Body of pancreas (tissue), 4 donors: Measurements from ENCODE around the gene ABCC5. TPM values are rescaled to one million over a fixed set of nuclear protein-coding genes. Genes with fewer than 3 reads are reported as not detected.

Experiments
- ATAC-seq: fragments of 150-250 bp; one replicate; pipeline ENCODE4 v1.9.1; 2016
- DNase-seq, 4 donors: peaks; one replicate each; pipeline ENCODE4 v3.0.0-alpha.2; 2019
- H3K27ac ChIP-seq, 4 donors: fragments of 200-600 bp; sonication (generic); 1 replicate in 3 of 4; 2 replicates in 1 of 4; pipeline versions ENCODE4 v1.5.1 to v1.6.1; 2016 to 2019; ENCODE audit warnings: mild to moderate bottlenecking in 1 of 4, mixed read lengths in 1 of 4, moderate library complexity in 1 of 4
- H3K27me3 ChIP-seq, 2 donors: fragments of 200-600 bp; sonication (generic); one replicate each; pipeline ENCODE4 v1.6.0; 2016; ENCODE audit warnings: mild to moderate bottlenecking in 1 of 2
- H3K36me3 ChIP-seq, 2 donors: fragments of 200-600 bp; sonication (generic); replicated peaks in 1 of 2; 2 replicates each; pipeline ENCODE4 v1.5.1; 2016; ENCODE audit warnings: low read depth in 2 of 2; ENCODE audit not compliant: insufficient read depth in 1 of 2
- H3K4me1 ChIP-seq: fragments of 200-600 bp; sonication (generic); one replicate; pipeline ENCODE4 v1.6.0; 2016
- H3K4me3 ChIP-seq, 2 donors: fragments of 200-600 bp; sonication (generic); 1 replicate in 1 of 2; 2 replicates in 1 of 2; pipeline ENCODE4 v1.5.1; 2016 to 2019
- H3K9me3 ChIP-seq, 3 donors: fragments of 200-600 bp; sonication (generic); 1 replicate in 2 of 3; 2 replicates in 1 of 3; pipeline ENCODE4 v1.5.1; 2016
- POLR2A ChIP-seq, 3 donors: fragments of 450-650 bp; IDR thresholded peaks; one replicate each; pipeline ENCODE4 v1.6.1; 2016; ENCODE audit warnings: antibody characterized with exemption in 3 of 3, mild to moderate bottlenecking in 2 of 3
- WGBS, 2 donors: methylation state at CpG; one replicate each; pipeline ENCODE4 v1.1.5; 2017; 5-methylcytosine and 5-hydroxymethylcytosine counted together
- intact Hi-C: fragments of 100-400 bp; cut with DNase I; formaldehyde crosslinking; loops from one replicate; pipeline ENCODE4 v1.15.1; 2023
- total RNA-seq, 2 donors: library from RNA; depleted of rRNA; stranded (reverse); fragments of >200 nt; gene quantifications; one replicate each; pipeline ENCODE4 v1.1.0, GENCODE V29; 2016
- TF ChIP-seq, protein P1 (sequence below), 7 experiments: fragments of 450-650 bp in 4 of 7; fragments of 200-600 bp in 3 of 7; sonication (generic) in 3 of 7; IDR thresholded peaks; one replicate each; pipeline ENCODE4 v1.5.1; 2016 to 2019; ENCODE audit warnings: antibody characterized with exemption in 7 of 7

Gene ABCC5
- total RNA-seq, 2 donors from 2014 or later = 17.1 to 20.1 TPM

DNA sequence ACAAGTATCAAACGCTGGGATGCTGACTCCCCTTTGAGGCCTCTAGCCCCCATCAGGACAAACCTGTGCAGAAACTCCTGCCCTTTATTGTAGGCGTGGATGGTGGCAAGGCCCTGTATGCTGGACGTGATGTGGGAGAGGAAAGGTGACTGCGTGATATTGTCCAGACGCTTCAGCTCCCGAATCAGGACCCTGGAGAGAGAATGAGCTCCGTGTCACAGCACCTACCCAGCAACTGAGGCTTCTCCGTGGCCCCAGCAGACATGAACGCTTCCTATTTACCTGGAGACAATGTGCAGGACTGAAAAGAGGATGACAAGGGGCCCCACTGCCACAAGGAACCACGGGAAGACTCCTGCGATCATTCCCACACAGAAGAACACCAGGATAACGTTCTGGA, 68.0 kb downstream of the ABCC5 start:
- Histone ChIP-seq H3K27me3 (no peaks in the 10 kb centered on the region), H3K36me3 (peaks cover 0 to 2% of the 10 kb centered on the region in 2 donors), H3K4me1 (no peaks in the 10 kb centered on the region), H3K27ac (no peak overlapping the region), H3K4me3 (no peak overlapping the region), H3K9me3 (no peaks in the 10 kb centered on the region)
- ATAC-seq (no peak), DNase-seq (no peak)
- intact Hi-C loops = no loop called here
- TF ChIP-seq, protein P1, sequence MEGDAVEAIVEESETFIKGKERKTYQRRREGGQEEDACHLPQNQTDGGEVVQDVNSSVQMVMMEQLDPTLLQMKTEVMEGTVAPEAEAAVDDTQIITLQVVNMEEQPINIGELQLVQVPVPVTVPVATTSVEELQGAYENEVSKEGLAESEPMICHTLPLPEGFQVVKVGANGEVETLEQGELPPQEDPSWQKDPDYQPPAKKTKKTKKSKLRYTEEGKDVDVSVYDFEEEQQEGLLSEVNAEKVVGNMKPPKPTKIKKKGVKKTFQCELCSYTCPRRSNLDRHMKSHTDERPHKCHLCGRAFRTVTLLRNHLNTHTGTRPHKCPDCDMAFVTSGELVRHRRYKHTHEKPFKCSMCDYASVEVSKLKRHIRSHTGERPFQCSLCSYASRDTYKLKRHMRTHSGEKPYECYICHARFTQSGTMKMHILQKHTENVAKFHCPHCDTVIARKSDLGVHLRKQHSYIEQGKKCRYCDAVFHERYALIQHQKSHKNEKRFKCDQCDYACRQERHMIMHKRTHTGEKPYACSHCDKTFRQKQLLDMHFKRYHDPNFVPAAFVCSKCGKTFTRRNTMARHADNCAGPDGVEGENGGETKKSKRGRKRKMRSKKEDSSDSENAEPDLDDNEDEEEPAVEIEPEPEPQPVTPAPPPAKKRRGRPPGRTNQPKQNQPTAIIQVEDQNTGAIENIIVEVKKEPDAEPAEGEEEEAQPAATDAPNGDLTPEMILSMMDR (IDR thresholded peaks at IDR 0.05) = no peak
- TF ChIP-seq POLR2A (IDR thresholded peaks at IDR 0.05) = no peak
- WGBS, 2 donors = 75 to 82% methylated on average over 12 of the region's 12 CpGs

DNA sequence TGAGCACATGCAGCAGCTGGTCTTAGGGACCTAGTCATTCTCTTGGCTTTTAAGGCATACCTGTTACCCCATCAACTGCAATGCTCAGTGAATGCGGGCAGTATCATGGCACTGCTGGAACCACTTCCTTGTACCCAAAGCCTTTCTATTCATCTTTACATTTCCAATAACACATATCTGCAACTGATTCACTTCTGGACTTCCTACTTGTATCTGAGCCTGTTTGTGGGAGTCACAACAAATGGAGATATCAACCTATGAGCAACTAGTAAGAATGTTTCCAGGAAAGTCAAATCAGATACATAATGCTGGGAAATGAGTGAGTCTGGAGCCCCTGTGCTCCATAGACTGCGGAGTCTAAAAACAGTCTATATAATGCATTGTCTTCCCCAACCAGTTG, 71.6 kb downstream of the ABCC5 start:
- TF ChIP-seq POLR2A (IDR thresholded peaks at IDR 0.05) = no peak
- Histone ChIP-seq H3K9me3 (no peaks in the 10 kb centered on the region), H3K27me3 (no peaks in the 10 kb centered on the region), H3K36me3 (peaks cover 0 to 2% of the 10 kb centered on the region in 2 donors), H3K27ac (no peak overlapping the region), H3K4me3 (no peak overlapping the region), H3K4me1 (no peaks in the 10 kb centered on the region)
- no peak for DNase-seq
- no peak for ATAC-seq
- WGBS, 2 donors = 95 to 96% methylated on average over 2 of the region's 2 CpGs
- intact Hi-C loops = no loop called here

DNA sequence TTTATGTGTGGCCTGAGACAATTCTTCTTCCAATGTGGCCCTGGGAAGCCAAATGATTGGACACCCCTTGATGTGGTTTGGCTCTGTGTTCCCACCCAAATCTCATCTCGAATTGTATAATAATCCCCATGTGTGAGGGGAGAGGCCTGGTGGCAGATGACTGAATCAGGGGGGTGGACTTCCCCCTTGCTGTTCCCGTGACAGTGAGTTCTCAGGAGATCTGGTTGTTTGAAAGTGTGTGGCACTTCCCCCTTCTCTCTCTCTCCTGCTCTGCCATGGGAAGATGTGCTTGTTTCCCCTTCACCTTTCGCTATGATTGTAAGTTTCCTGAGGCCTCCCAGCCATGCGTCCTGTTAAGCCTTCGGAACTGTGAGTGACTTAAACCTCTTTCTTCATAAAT, 72.9 kb downstream of the ABCC5 start:
- Histone ChIP-seq H3K27me3 (no peaks in the 10 kb centered on the region), H3K4me3 (no peak overlapping the region), H3K27ac (no peak overlapping the region), H3K4me1 (no peaks in the 10 kb centered on the region), H3K36me3 (peaks cover 0 to 2% of the 10 kb centered on the region in 2 donors), H3K9me3 (no peaks in the 10 kb centered on the region)
- TF ChIP-seq POLR2A (IDR thresholded peaks at IDR 0.05) = no peak
- TF ChIP-seq, protein P1 (IDR thresholded peaks at IDR 0.05) = no peak
- no peak for DNase-seq
- intact Hi-C loops = no loop called here
- WGBS, 2 donors = 82 to 90% methylated on average over 5 of the region's 5 CpGs
- ATAC-seq = no peak

DNA sequence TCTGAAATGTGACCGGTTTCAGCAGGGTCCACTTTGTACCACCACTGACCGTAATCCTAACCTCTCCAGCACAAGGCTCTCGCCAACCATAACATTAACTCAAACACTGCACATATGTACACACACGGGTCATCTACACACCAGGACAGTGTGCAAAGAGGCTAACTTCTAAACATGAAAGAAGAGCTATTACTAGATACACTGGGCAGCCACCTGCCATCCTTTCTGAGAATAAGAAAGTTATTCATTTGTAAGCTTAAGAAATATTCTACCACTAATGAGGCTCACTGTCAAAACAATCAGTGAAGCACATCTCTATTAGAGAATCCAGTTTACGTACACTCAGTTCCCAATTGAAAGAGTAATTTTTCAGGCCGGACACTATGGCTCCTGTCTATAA, 73.9 kb downstream of the ABCC5 start:
- no peak overlapping the region for H3K27ac ChIP-seq
- TF ChIP-seq, protein P1 (IDR thresholded peaks at IDR 0.05) = no peak
- TF ChIP-seq POLR2A (IDR thresholded peaks at IDR 0.05) = no peak
- no peak overlapping the region for H3K4me3 ChIP-seq
- DNase-seq (no peak), ATAC-seq (no peak)
- no peaks in the 10 kb centered on the region for H3K27me3 ChIP-seq
- no peaks in the 10 kb centered on the region for H3K9me3 ChIP-seq
- H3K4me1 ChIP-seq = no peaks in the 10 kb centered on the region
- no peaks in the 10 kb centered on the region for H3K36me3 ChIP-seq
- 91 to 93% methylated on average over 6 of the region's 6 CpGs for WGBS, 2 donors
- intact Hi-C loops = no loop called here

DNA sequence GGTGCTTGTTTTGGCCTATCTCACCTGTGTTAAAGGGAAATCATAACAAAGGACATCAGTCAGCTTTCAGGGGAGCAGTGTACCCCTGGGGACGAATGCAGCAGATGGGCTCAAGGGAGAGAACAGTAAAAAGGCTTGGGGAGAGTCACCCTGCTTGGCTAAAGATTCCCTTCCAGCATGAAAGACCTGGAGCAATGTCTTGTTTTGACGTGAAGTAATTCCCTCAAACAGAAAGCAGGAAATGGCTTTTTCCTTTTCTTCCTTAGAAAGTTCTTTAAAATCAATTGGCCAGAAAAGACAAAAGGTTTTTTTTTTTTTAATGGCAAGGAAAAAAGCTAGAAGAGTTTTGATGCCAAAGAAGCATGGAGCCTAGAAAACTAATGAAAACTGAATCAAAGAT, 76.5 kb downstream of the ABCC5 start:
- TF ChIP-seq POLR2A (IDR thresholded peaks at IDR 0.05) = no peak
- TF ChIP-seq, protein P1 (IDR thresholded peaks at IDR 0.05) = no peak
- Histone ChIP-seq H3K4me3 (no peak overlapping the region), H3K36me3 (no peaks in the 10 kb centered on the region), H3K27me3 (no peaks in the 10 kb centered on the region), H3K27ac (no peak overlapping the region), H3K9me3 (no peaks in the 10 kb centered on the region), H3K4me1 (no peaks in the 10 kb centered on the region)
- intact Hi-C loops = no loop called here
- WGBS, 2 donors = 65 to 66% methylated on average over 2 of the region's 2 CpGs
- DNase-seq = no peak
- no peak for ATAC-seq
